HG02588 (cell line): Measurements from ENCODE around the gene PTPRF.

ENCODE experiments used
- ATAC-seq: cut with Tn5 transposase; IDR thresholded peaks from one replicate; pipeline ENCODE4 v1.9.1; 2021; ENCODE audit warnings: mild to moderate bottlenecking, moderate library complexity; ENCODE audit not compliant: unreplicated experiment

The PTPRF gene

DNA sequence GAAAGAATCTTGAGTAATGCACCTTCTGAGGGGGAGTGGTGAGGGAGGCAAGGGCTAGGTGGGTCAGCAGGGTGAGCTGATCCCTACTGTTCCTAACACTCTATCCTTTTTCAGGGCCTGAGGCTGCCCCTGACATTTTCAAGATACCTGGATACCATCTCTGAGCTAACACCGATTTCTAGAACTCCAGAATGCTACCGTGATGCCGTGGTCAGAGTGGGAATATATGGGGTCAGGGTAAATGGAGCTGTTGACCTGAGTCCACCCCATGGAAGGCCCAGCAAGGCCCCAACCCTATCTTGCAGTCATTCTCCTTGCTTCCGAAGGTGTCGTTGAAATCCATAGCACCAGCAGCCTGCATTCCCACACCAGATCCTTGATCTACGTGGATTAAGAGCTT, 18.0 kb upstream of the PTPRF start:
- ATAC-seq = no peak

DNA sequence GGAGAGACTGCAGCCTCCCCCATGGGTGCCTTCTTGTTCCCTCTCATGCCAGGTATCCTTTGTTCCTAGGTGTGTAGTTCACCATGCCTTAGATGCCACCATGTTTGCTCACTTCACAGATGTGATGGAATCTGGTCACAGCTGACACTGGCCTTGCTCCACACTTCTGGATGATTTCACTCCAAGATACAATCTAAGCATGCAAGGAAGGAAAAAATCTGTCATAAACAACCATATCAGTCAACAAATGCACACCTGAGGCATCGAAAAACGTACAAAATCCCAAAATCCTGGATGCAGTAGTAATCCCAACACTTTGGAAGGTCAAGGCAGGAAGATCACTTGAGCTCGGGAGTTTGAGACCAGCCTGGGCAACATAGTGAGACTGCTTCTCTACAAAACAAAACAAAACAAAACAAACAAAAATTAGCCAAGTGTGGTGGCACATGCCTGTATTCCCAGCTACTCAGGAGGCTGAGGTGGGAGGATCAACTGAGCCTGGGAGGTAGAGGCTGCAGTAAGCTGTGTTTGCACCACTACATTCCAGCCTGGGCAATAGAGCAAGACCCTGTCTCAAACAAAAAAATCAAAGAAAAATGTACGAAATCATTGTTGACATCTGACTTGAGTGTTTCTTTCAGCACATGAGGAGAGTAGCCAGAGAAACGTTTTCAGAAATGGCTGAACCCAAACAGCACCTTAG, 17.1 kb upstream of the PTPRF start:
- ATAC-seq = no peak

DNA sequence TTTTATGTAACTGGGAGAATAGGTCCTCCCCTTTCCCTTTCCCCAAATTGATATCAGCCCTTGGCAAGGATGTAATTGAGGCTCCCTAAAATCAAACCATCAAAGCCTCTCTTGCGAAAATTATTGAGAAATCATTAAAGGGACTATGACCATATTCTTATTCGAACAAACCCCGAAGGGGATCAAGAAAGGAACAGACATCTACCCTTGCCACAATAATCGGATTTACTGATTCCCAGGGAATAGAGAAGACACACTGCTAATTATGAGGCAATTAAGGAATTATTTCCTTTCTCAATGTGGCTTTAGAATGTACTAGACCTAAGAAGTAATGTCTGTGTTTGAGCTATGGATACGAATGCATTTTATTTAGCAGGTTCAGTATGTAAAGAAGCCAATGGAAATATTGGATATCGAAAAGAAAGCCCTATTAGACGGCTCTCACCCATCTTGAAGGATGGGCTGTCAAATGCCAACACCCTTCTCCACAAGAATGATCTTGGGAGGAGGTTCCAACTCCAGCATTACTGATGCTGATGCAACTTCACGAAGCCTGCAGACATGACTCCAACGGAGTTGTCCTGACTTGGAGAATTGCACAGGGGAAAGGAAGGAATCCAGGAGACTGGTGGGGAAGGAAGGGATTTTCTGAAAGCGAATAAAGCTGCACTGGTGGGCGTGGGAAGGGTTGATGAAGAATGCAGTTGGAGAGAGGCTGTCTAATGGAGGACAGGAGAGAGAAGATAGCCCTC, 11.6 kb upstream of the PTPRF start:
- ATAC-seq = no peak

DNA sequence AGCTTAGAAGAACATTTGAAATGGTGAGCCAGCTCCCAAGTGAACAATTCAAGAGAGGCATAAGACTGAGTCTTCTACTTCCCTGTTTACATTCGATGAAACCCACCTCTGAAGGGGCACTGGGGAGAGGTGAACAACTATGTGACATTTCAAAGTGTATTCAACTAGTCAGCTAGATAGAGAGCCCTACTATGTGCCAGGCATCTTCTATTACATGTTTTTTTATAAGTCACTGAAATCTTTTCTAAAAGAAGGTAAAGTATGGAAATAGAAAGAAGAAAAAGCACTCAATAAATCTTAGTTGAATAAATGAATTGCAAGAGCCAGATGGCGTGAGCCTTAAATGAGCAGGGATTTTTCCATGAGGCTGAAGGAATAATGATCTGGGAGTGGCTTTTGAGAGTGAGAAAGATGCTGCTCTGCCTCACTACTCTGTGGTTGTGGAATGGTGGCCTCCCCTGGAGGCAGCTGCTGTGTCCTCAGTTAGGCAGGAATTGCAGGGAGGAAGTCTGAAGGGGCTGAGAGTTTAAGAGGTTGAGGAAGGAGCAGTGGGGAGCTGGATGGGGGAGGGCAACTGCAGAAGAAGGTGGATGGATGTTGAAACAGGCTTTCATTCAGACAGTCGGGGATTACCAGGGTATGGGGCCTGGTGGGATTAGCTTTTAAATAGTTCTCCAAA, 10.4 kb upstream of the PTPRF start:
- ATAC-seq = no peak

DNA sequence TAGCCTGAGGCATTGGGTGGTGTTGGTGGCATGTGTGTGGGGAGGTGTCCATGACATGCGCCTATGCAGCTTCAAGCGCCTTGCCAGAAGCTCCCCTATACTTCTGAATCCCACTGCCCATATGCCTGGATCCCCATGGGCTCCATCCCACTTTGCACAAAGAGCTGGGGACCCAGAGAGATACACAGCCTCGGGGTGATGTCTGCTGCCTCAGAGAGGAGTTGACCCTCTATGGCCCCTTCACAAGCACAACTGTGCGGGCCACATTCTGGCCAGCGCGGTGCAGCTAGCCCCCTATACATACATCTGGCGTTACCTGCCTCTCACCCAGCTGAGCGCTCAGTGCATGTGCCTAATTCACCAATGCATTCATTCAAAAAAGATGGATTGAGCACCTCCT, 9.6 kb upstream of the PTPRF start:
- no peak for ATAC-seq

DNA sequence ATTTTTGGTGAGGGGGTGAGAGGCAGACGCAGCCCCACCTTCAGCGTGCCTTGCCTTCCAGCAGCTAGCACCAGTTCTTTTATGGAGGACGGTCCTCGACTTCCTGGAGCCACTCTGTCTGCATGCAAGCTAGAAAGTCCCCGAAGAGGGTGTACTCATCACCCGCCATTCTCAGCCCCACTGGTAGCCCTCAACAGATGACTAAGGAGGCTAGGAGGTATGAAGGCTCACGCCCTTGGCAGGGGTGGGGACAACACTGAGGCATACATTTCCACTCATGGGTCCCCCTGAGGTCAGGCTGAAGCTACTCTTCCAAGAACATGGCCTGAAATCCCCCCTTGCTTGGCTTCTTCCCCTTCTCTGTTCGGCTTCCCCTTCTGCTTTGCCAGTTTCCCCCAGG, 8.9 kb upstream of the PTPRF start:
- ATAC-seq = no peak

DNA sequence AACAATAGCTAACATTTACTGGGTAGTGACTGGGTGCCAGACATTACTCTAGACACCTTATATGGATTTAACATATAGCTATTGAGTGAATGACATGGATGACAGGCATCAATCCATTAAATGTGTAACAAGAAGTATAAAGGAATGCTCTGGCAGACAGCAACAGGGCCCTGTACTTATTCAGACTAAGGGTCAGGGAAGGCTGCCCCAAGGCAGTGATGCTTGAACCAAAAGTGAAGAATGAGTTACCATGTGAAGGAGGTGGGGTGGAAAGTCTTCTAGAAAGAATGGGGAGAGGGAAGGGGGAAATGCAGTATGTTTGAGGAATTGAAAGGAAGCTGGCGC, 8.3 kb upstream of the PTPRF start:
- no peak for ATAC-seq

DNA sequence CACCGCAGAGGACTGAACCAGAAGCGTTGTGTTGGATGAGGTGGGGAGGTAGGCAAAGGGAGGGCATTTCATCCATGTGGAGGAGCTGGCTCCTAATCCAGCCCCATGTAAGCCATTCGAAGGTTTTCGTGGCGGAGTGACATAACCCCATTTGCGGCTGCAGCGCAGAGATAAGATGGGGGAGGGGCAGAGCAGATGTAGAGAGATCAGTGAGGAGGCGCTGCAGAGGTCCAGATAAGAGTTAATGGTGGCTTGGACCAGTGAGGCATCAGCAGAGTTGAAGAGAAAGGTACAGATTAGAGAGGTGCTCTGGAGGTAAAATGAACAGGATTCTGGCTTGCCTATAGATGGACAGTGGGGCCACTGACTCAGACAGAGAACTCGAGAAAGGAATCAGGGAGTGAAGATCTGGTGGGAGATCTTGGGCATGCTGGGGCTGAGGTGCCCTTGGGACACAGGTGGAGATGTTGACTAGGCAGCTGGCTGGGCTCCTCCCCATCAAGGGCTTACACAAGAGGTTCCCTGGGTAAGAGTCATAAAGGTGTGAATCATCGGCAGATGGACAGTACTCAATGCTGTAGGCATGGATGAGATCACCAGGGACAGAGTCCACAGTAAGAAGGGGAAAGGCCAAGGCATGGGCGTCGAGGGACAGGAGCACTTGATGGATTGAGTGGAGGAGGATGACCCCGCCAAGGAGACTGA, 7.8 kb upstream of the PTPRF start:
- no peak for ATAC-seq

DNA sequence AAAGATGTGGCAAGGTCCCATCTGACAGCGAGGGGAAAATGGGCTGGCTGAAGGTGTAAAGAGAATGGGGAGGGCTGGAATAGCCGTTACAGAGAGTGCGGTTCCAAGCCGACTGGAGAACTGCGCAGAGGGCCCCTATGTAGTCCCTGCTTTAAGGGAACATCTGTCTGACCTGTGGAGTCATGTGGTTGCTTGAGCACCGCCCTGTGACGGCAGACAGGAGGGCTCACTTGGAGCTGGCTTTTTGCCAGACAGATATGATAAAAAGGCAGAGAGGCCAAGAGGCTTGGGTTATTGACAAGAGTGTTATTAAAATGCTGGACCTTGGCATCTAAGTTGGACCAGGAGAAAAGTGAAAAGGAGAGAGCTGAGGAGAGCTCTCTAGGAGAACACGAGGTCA, 5.9 kb upstream of the PTPRF start:
- no peak for ATAC-seq

DNA sequence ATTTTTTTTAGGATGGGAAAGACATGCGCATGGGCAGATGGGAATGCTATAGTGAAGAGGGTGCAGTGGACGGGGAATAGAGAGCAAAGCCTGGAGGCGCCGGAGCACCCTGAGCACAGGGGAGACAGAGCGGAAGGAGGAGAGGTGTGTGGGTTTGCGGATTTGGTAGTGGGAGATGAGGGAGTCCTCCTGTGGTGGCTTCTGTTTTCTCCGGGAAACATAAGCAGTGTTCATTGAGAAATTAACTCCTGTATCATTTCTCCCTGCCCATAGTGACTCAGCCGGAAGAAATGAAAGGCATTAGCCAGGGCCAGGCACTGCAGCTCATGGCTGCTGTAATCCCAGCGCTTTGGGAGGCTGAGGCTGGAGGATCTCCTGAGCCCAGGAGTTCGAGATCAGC, 4.7 kb upstream of the PTPRF start:
- no peak for ATAC-seq

DNA sequence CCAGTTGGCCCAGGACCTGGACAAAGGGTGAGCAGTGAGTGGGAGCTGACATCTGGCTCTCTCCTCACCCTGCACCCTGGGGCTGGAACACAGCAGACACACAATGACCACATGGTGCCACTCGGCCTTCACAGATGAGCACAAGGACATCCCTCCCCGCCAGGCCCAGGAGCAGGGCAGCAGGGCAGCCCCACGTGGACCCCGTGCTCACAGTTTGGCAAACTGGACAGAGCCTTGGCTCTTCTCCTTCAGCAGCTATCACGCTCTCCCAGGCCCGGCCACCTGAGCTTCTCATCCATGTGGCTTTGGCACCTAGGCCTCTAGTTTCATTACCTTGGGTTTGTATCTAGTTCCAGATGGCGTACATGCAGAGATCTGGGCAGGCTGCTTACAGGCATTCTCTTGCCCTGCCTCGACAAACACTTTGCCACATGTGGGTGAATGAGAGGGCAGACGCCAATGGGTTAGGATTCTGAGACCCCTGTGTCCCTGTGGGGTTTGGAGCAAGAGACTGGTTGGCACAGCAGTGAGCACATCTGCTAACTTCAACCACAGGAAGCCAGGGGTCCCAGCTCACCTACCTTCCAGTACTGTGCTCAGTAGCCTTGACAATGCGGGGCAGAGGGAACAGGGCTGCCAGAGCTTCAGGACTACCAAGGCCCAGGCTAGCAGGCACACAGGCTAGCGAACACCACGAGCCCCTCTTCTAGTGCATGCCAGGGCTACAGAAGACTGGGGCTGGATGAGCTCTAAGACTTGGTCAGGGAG, 3.4 kb upstream of the PTPRF start:
- ATAC-seq = no peak

DNA sequence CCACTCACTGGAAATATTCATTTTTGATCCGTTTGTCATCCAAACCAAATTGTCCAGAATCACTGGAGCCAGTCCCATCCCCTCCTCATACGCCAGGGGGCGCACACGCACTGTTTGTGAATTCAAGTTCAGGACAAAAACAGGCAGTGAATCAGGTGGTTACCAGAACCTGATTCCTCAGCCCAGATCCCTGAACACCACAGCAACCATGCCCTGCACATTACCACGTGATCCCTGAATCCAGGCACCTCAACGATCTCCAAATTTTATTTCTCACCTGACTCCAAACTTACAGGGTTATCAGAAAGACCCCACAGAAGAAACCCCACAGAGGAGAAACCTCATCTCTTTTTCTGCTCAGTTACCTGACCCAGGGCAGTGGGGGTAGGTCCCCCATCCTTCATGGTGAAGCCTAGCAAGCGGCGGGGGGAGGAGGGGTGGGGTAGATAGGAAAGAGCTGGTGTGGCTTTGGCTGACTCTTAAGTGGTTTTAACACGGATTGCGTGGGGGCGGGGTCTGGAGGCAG, 1.4 kb upstream of the PTPRF start:
- ATAC-seq = no peak

DNA sequence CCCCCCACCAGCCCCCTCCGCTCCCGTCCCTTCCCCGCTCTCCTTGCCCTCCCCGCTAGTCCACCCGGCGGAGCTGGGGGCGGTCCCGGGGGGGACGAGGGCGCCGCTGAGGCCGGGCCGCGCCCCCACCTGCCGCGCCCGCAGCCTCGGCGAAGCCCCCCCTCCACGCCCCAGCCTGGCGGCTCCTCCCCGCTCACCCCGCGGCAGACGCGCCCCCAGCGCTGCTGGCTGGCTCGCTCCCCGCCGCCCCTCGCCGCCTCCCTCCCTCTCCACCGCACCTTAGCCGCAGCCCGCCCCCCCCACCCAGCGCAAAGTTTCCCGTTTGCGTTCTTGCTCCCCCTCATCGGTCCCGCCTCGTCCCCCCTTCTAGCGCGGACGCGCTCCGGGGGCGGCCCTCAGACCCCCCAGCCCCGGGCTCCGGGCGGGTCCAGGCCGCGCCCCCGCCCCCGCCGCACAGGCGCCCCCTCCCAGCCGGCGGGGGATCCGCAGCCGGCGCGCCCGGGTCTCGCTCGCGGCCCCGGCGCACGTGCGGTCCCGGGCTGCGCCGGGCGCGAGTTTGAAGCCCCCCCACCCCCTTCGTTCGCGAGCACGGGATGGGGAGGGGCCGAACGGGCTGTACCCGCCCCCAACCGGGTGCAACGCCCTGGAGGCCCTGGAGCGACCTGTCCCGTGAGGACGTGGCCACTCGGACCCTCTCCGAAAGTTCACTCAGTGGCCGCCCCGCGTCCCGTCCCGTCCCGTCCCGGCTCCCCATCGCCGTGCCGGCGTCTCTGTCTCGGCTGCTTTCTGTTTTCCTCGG, 623 bp downstream of the PTPRF start:
- no peak for ATAC-seq

DNA sequence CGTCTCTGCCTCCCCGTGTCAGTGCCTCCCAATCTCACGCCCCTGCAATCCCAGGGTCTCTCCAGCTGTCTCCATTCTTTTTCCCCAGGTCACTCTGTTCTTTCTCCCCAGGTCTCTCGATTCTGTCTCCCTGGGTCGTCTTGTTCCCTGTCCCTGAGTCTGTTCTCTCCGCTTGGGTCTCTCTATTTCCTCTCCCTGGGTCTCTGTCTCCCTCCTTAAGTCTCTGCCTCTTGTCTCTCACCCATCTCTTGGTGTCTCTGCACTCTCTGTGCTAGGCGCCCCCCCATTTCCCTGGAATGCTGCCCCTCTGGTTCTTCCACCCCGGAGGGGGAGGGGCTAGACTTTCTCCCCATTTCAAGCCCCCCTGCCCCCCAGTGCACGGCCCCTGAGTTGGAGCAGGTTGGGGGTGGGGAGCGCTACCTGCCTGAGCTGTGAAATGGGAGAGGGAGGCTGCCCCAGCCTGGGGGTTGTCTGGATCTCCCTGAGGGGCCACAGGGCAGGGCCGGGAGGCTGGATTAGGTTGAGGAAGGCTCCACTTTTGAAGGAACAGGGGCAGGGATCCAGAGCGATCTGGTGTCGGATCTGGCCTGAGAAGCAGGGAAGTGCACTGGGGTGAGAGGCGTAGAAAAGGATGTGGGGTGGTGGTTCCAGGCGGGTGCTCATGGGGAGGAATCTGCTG, 1.4 kb downstream of the PTPRF start:
- ATAC-seq = no peak

DNA sequence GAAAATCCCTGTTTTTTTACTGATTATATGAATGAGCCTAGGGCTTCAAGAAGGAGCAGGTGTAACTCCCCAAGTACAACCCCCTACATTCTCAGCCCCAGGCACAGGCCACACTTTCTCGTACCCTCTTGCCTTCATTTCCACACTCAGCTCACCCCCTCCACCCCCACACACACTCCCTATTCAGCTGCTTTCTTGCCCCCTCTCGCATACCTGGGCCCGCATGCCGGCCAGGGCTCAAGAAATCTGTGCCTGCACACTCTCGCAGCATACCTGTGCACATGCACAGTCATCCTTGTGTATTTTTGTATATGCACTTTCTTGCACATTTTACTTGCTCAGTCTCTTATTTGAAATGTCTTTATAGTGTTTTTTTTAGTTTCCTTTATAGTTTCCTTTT, 2.0 kb downstream of the PTPRF start:
- ATAC-seq = no peak

DNA sequence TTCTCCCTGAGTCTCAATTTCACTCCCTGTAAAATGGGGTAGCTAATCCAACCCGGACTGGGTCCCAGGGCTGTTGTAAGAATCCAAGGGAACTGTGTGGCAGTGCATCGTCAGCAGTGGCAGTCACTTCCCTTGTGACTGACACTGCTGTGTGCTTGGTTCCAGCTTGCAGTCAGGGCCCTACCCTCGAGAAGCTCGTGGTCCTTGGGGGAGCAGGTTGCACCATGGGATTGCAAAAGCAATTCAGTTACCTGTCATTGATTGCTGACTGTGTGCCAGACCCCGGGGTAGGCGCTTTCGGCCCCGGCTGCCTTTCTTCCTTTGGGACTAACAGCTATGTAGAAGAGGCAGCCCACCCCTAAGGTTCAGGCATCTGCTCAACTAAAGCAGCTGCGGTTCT, 2.9 kb downstream of the PTPRF start:
- no peak for ATAC-seq

DNA sequence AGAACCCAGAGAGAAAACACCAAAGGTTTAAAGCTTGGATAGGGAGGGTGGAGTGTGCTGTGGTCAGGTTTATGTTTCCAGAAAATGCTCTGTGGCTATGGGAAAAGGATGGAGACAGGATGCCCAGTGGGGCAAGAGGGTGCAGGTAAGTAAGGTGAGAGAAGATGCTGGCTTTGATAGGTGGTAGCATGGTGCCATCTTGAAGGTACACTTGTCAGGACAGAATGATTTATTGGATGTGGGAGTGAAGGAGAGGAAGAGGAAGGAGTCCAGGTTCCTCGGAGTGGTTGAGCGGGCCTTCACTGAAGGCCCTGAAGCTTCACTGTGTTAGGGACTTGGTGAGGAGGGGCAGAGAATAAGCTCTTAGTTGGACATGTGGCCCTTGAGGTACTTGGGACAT, 3.6 kb downstream of the PTPRF start:
- no peak for ATAC-seq

DNA sequence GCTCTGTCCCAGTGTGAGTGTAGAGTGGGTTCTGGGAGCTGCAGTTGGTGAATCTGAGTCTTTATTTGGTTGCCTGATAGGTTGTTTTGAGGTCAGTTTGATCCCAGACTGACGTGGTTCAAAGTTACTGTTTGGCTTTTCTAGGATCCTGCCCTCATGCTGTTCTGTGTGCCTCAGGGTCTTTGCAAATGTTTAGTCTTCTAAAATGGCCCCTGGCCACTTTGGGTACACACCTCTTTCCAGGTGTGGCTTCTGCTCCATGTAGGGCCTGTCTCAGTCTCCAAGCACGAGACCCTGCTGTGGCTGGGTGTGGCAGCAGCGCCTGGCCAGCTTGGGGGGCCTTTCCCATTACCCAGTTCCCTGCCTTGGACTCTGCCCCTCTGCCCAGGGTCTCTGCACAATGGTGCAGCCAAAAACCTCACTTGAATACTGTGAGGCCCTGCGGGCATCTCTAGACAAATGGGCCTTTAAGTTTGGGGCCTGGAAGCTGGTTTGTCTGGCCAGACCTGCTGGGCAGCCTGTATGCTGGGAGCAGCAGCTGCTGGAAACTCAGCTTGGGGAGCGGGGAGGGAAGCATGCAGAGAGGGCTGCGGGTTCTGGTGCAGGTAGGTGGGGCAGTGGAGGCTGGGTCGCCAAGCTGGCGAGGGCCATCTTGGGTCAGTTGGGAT, 5.6 kb downstream of the PTPRF start:
- ATAC-seq = no peak

DNA sequence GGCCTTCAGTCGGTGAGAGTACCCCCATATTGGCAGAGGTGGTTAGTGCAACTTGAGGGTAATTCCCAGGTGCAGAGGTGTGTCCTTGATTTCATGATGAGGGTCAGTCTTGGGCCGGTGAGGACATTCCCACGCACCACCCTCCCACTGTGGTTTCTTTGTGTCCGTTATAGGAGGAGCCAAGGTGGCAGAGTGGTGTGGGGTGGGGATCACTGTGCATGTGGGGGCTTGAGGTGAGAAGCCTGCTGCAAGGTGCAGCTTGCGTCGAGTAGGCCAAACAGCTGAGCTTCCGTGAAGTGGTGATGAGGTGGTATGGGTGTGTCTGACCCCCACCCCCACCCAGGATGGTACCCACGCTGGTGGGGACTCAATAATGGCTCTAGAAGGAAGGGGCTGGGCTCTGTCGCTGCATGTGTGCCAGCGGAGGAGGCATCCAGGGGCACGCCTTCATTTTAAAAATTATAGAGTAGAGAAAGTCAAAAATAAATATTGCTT, 6.2 kb downstream of the PTPRF start:
- no peak for ATAC-seq
